H1 (cell line): ENCODE results near the gene SSNA1. TPM values are rescaled to one million over a fixed set of nuclear protein-coding genes. Genes with fewer than 3 reads are reported as not detected.

Experiments used
- RFX5 ChIP-seq: IDR thresholded peaks from 2 replicates; pipeline ENCODE4 v1.6.1; 2011; ENCODE audit warnings: low read depth, low read length, improper control_type of control experiment, borderline replicate concordance
- RXRA ChIP-seq: IDR thresholded peaks from 2 replicates; pipeline ENCODE4 v1.6.1; 2011; ENCODE audit warnings: low read depth, mild to moderate bottlenecking, low read length, moderate library complexity; ENCODE audit not compliant: insufficient read depth
- polyA plus RNA-seq, 7 experiments: library from polyadenylated mRNA; depleted of rRNA in 3 of 7; stranded (reverse) in 5 of 7; unstranded in 2 of 7; fragments of >200 nt in 5 of 7; fragments of 200-250 nt in 2 of 7; gene quantifications; 1 replicate in 5 of 7; 2 replicates in 1 of 7; 4 replicates in 1 of 7; pipeline versions ENCODE4 v1.2.1 to v1.2.3, GENCODE V29; 2011 to 2013; ENCODE audit warnings: missing spikeins in 2 of 7, mixed read lengths in 2 of 7
- total RNA-seq: library from RNA; stranded (reverse); fragmentation: NEBNext Ultra II Directional; extraction: Animal tissue kit (Norgen Biotek cat#: 25700); gene quantifications from 2 replicates; pipeline ENCODE4 v1.2.1, GENCODE V29; 2021

Gene SSNA1
- total and polyA plus RNA-seq, 2 of the 8 experiments (the other 6 are each of a cell fraction or from before 2014, with no cell fraction given), result 87.3 to 157 TPM

DNA sequence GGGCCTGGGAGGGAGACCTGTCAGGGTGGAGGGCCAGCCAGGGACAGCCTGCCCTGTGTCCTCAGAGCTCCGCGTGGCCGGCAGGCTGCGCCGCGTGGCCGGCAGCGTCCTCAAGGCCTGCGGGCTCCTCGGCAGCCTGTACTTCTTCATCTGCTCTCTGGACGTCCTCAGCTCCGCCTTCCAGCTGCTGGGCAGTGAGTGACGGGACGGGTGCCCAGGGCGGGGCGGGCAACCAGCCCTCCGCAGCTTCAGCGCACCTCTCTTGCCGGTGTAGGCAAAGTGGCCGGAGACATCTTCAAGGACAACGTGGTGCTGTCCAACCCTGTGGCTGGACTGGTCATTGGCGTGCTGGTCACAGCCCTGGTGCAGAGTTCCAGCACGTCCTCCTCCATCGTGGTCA lies 44.0 kb downstream of the SSNA1 start (continued):
- TF ChIP-seq RXRA, result no peak
- TF ChIP-seq RFX5, result no peak
